ENCODE measurements around the gene UEVLD. TPM values are rescaled to one million over a fixed set of nuclear protein-coding genes. Genes with fewer than 3 reads are reported as not detected.

The UEVLD gene
- total RNA-seq, 1 donor from 2014 or later: 15.6 TPM

DNA sequence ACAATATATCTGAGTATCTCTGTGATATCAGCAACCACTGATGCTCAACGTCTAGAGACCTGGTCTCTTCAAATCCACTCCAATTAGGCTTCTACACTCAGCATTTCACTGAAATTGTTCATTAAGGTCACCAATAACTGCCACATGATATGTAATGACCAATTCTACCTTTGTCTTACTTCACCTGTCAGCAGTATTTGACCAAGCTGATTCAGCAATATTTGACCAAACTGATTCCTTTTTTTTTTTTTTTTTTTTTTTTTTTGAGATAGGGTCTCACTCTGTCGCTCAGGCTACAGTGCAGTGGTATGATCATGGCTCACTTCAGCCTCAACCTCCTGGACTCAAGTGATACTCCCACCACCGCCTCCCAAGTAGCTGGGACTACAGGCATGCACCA is 67.4 kb downstream of the UEVLD start:
- peaks cover 10% of the 10 kb centered on the region for H3K4me1 Mint-ChIP-seq
- H3K9me3 Mint-ChIP-seq: no peaks in the 10 kb centered on the region
- no peak overlapping the region for H3K4me3 Mint-ChIP-seq
- DNase-seq (ENCODE audit: low spot score in 2 of 2, unreplicated experiment in 2 of 2): no peak
- no peak overlapping the region for H3K27ac Mint-ChIP-seq
- no peak for TF ChIP-seq CTCF (IDR thresholded peaks at IDR 0.05; ENCODE audit: unreplicated experiment)
- peaks cover 18% of the 10 kb centered on the region for H3K36me3 Mint-ChIP-seq
- H3K27me3 Mint-ChIP-seq (ENCODE audit: low read depth): no peaks in the 10 kb centered on the region

- TF ChIP-seq CTCF (IDR thresholded peaks at IDR 0.05; ENCODE audit: unreplicated experiment): no peak
- Mint-ChIP-seq H3K36me3 (peaks cover 63% of the 10 kb centered on the region), H3K27me3 (ENCODE audit: low read depth) (no peaks in the 10 kb centered on the region), H3K27ac (no peak overlapping the region), H3K9me3 (peaks cover 11% of the 10 kb centered on the region), H3K4me1 (no peaks in the 10 kb centered on the region), H3K4me3 (no peak overlapping the region)
- no peak for DNase-seq (ENCODE audit: low spot score in 2 of 2, unreplicated experiment in 2 of 2)
Measured at GRCh38 chr11:18502352-18502751, 86.2 kb downstream of the UEVLD start.

DNA sequence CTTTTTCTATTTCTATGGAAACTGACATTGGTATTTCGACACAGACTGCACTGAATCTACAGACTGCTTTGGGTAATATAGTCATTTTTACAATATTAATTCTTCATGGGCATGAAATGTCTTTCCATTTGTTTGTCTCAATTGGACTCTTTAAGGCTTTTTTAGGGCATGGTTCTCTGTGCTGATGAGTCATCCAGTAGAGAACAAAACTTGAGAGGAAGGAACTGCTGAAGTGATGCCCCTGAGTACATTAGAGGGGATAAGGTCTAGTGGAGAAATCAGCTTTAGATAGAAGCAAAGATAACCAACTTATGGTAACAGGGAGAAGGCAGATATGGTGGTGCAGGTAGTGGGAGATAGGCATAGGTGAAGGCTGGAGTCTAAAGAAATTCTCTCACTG is 86.9 kb downstream of the UEVLD start:
- H3K4me1 Mint-ChIP-seq: no peaks in the 10 kb centered on the region
- no peak for DNase-seq (ENCODE audit: low spot score in 2 of 2, unreplicated experiment in 2 of 2)
- H3K27me3 Mint-ChIP-seq (ENCODE audit: low read depth): no peaks in the 10 kb centered on the region
- no peak overlapping the region for H3K4me3 Mint-ChIP-seq
- H3K27ac Mint-ChIP-seq: no peak overlapping the region
- no peak for TF ChIP-seq CTCF (IDR thresholded peaks at IDR 0.05; ENCODE audit: unreplicated experiment)
- H3K36me3 Mint-ChIP-seq: peaks cover 58% of the 10 kb centered on the region
- H3K9me3 Mint-ChIP-seq: peaks cover 11% of the 10 kb centered on the region

- Mint-ChIP-seq H3K27me3 (ENCODE audit: low read depth) (no peaks in the 10 kb centered on the region), H3K4me1 (peaks cover 5% of the 10 kb centered on the region), H3K27ac (no peak overlapping the region), H3K4me3 (no peak overlapping the region), H3K36me3 (peaks cover 54% of the 10 kb centered on the region), H3K9me3 (peaks cover 11% of the 10 kb centered on the region)
- TF ChIP-seq CTCF (IDR thresholded peaks at IDR 0.05; ENCODE audit: unreplicated experiment): no peak
- DNase-seq (ENCODE audit: low spot score in 2 of 2, unreplicated experiment in 2 of 2): no peak
Measured at GRCh38 chr11:18498039-18498438, 90.5 kb downstream of the UEVLD start.

GRCh38 chr11:18495703-18496102 is 92.8 kb downstream of the UEVLD start:
- Mint-ChIP-seq H3K4me3 (no peak overlapping the region), H3K9me3 (no peaks in the 10 kb centered on the region), H3K27me3 (ENCODE audit: low read depth) (no peaks in the 10 kb centered on the region), H3K36me3 (peaks cover 33% of the 10 kb centered on the region), H3K4me1 (peaks cover 8% of the 10 kb centered on the region), H3K27ac (no peak overlapping the region)
- DNase-seq (ENCODE audit: low spot score in 2 of 2, unreplicated experiment in 2 of 2): no peak
- no peak for TF ChIP-seq CTCF (IDR thresholded peaks at IDR 0.05; ENCODE audit: unreplicated experiment)

- Mint-ChIP-seq H3K4me1 (peaks cover 8% of the 10 kb centered on the region), H3K27me3 (ENCODE audit: low read depth) (no peaks in the 10 kb centered on the region), H3K9me3 (no peaks in the 10 kb centered on the region), H3K36me3 (peaks cover 33% of the 10 kb centered on the region), H3K27ac (no peak overlapping the region), H3K4me3 (no peak overlapping the region)
- TF ChIP-seq CTCF (IDR thresholded peaks at IDR 0.05; ENCODE audit: unreplicated experiment): no peak
- no peak for DNase-seq (ENCODE audit: low spot score in 2 of 2, unreplicated experiment in 2 of 2)
Measured at GRCh38 chr11:18495271-18495670, 93.3 kb downstream of the UEVLD start.

All from mesothelial cell of epicardium (in vitro differentiated cells).